Embryonic facial prominence (tissue), 1 donor: Measurements from ENCODE around the gene CUBN.
A peak's percentile ranks its signal among the peaks of the same experiment; 100 is the strongest.

ENCODE experiments used
- DNase-seq: peaks from one replicate; pipeline ENCODE4 v3.0.0-alpha.2; 2016; ENCODE audit errors: extremely low spot score

The CUBN gene

GRCh38 chr10:16952080-16952479 lies 177.5 kb downstream of the CUBN start:
- no peak for DNase-seq

GRCh38 chr10:16950656-16951601 lies 178.7 kb downstream of the CUBN start:
- peak; percentile 76 for DNase-seq

GRCh38 chr10:16949816-16950215 lies 179.8 kb downstream of the CUBN start:
- peak; percentile 40 for DNase-seq

- no peak for DNase-seq
Observed at GRCh38 chr10:16948361-16948760, 181.2 kb downstream of the CUBN start.

GRCh38 chr10:16947069-16947468 lies 182.5 kb downstream of the CUBN start:
- no peak for DNase-seq

GRCh38 chr10:16945593-16945992 lies 184.0 kb downstream of the CUBN start:
- DNase-seq = no peak

- DNase-seq = no peak
Observed at GRCh38 chr10:16944986-16945385, 184.6 kb downstream of the CUBN start.

- DNase-seq = peak; percentile 93
Observed at GRCh38 chr10:16944402-16944801, 185.2 kb downstream of the CUBN start.

- DNase-seq = peak; percentile 51
Observed at GRCh38 chr10:16943295-16944285, 186.0 kb downstream of the CUBN start.

GRCh38 chr10:16942381-16943078 lies 187.1 kb downstream of the CUBN start:
- DNase-seq = no peak

- no peak for DNase-seq
Observed at GRCh38 chr10:16941870-16942269, 187.7 kb downstream of the CUBN start.

GRCh38 chr10:16941067-16941466 lies 188.5 kb downstream of the CUBN start:
- no peak for DNase-seq

GRCh38 chr10:16938952-16939351 lies 190.7 kb downstream of the CUBN start:
- DNase-seq = no peak

GRCh38 chr10:16934461-16934860 lies 195.2 kb downstream of the CUBN start:
- DNase-seq = no peak

- no peak for DNase-seq
Observed at GRCh38 chr10:16933783-16934182, 195.8 kb downstream of the CUBN start.

GRCh38 chr10:16931930-16932329 lies 197.7 kb downstream of the CUBN start:
- DNase-seq = no peak

- no peak for DNase-seq
Observed at GRCh38 chr10:16930540-16930939, 199.1 kb downstream of the CUBN start.

GRCh38 chr10:16929069-16929468 lies 200.5 kb downstream of the CUBN start:
- DNase-seq = no peak

GRCh38 chr10:16927546-16927945 lies 202.1 kb downstream of the CUBN start:
- DNase-seq = no peak

GRCh38 chr10:16923726-16924125 lies 205.9 kb downstream of the CUBN start:
- no peak for DNase-seq

GRCh38 chr10:16923309-16923708 lies 206.3 kb downstream of the CUBN start:
- DNase-seq = no peak
